MG63 (cell line): ENCODE results near the gene NANOS3. TPM values are rescaled to one million over a fixed set of nuclear protein-coding genes. Genes with fewer than 3 reads are reported as not detected.
"Not testable (repeated sequence)": the region's sequence is repeated elsewhere in the genome, so short reads cannot be mapped to it uniquely, and the experiment has no call there.

Source experiments
- DNase-seq: peaks from one replicate; pipeline ENCODE4 v3.0.0-alpha.2; 2020
- H3K27me3 ChIP-seq: fragments of 250-450 bp; sonication (Bioruptor Pico); 2 replicates; pipeline ENCODE4 v1.5.1; 2020; ENCODE audit warnings: mild to moderate bottlenecking, moderate library complexity
- H3K36me3 ChIP-seq: fragments of 250-450 bp; sonication (Bioruptor Pico); 2 replicates; pipeline ENCODE4 v1.5.1; 2020; ENCODE audit warnings: mild to moderate bottlenecking, moderate library complexity
- H3K4me3 ChIP-seq: fragments of 250-450 bp; sonication (Bioruptor Pico); 2 replicates; pipeline ENCODE4 v1.5.1; 2020; ENCODE audit warnings: mild to moderate bottlenecking, moderate library complexity
- H3K9me3 ChIP-seq: fragments of 250-450 bp; sonication (Bioruptor Pico); 2 replicates; pipeline ENCODE4 v1.5.1; 2020; ENCODE audit warnings: mild to moderate bottlenecking, moderate library complexity
- total RNA-seq: library from RNA; depleted of rRNA; stranded (reverse); fragments of >200 nt; shearing (Covaris generic); gene quantifications from 2 replicates; pipeline ENCODE4 v1.2.3, GENCODE V29; 2014; ENCODE audit warnings: low replicate concordance

The NANOS3 gene
- total RNA-seq, 1 experiment from 2014 or later: not detected

- Histone ChIP-seq H3K27me3 (no peaks in the 10 kb centered on the region), H3K9me3 (no peaks in the 10 kb centered on the region), H3K4me3 (peak overlapping the region; percentile 94), H3K36me3 (peaks cover 60% of the 10 kb centered on the region)
- peak; percentile 86 for DNase-seq
Observed at GRCh38 chr19:13841086-13841961, 35.6 kb upstream of the NANOS3 start.

- Histone ChIP-seq H3K9me3 (no peaks in the 10 kb centered on the region), H3K36me3 (peaks cover 54% of the 10 kb centered on the region), H3K4me3 (peak overlapping the region; percentile 94), H3K27me3 (no peaks in the 10 kb centered on the region)
- no peak for DNase-seq
Observed at GRCh38 chr19:13841962-13842290, 35.0 kb upstream of the NANOS3 start.

- H3K36me3 ChIP-seq: peaks cover 48% of the 10 kb centered on the region
- H3K27me3 ChIP-seq: no peaks in the 10 kb centered on the region
- peak; percentile 92 for DNase-seq
- peak overlapping the region; percentile 94 for H3K4me3 ChIP-seq
- H3K9me3 ChIP-seq: no peaks in the 10 kb centered on the region
Observed at GRCh38 chr19:13842291-13843103, 34.4 kb upstream of the NANOS3 start.

GRCh38 chr19:13843104-13843921 is 33.6 kb upstream of the NANOS3 start:
- H3K36me3 ChIP-seq: peaks cover 40% of the 10 kb centered on the region
- peak overlapping the region; percentile 94 for H3K4me3 ChIP-seq
- peak; percentile 94 for DNase-seq

GRCh38 chr19:13844130-13844631 is 32.8 kb upstream of the NANOS3 start:
- H3K9me3 ChIP-seq: no peaks in the 10 kb centered on the region

More at GRCh38 chr19:13843104-13843921, 33.6 kb upstream of the NANOS3 start:
- Histone ChIP-seq H3K9me3 (no peaks in the 10 kb centered on the region), H3K27me3 (no peaks in the 10 kb centered on the region)

GRCh38 chr19:13846557-13847406 is 30.2 kb upstream of the NANOS3 start:
- DNase-seq: peak; percentile 93
- Histone ChIP-seq H3K9me3 (no peaks in the 10 kb centered on the region), H3K27me3 (no peaks in the 10 kb centered on the region), H3K36me3 (peaks cover 5% of the 10 kb centered on the region), H3K4me3 (peak overlapping the region; percentile 55)

More at GRCh38 chr19:13844130-13844631, 32.8 kb upstream of the NANOS3 start:
- no peak for DNase-seq
- Histone ChIP-seq H3K4me3 (no peak overlapping the region), H3K36me3 (peaks cover 31% of the 10 kb centered on the region), H3K27me3 (no peaks in the 10 kb centered on the region)

- no peaks in the 10 kb centered on the region for H3K9me3 ChIP-seq
- DNase-seq: peak; percentile 100
- H3K27me3 ChIP-seq: no peaks in the 10 kb centered on the region
- peak overlapping the region; percentile 55 for H3K4me3 ChIP-seq
- H3K36me3 ChIP-seq: no peaks in the 10 kb centered on the region
Observed at GRCh38 chr19:13847407-13848339, 29.3 kb upstream of the NANOS3 start.

- Histone ChIP-seq H3K27me3 (no peaks in the 10 kb centered on the region), H3K9me3 (no peaks in the 10 kb centered on the region), H3K36me3 (no peaks in the 10 kb centered on the region), H3K4me3 (no peak overlapping the region)
- no peak for DNase-seq
Observed at GRCh38 chr19:13848340-13848677, 28.6 kb upstream of the NANOS3 start.

GRCh38 chr19:13848798-13849676 is 27.9 kb upstream of the NANOS3 start:
- DNase-seq: no peak

GRCh38 chr19:13849991-13850909 is 26.7 kb upstream of the NANOS3 start:
- no peaks in the 10 kb centered on the region for H3K9me3 ChIP-seq
- peak overlapping the region; percentile 22 for H3K4me3 ChIP-seq
- H3K36me3 ChIP-seq: no peaks in the 10 kb centered on the region
- peak; percentile 87 for DNase-seq
- no peaks in the 10 kb centered on the region for H3K27me3 ChIP-seq

More at GRCh38 chr19:13848798-13849676, 27.9 kb upstream of the NANOS3 start:
- H3K36me3 ChIP-seq: no peaks in the 10 kb centered on the region
- no peaks in the 10 kb centered on the region for H3K9me3 ChIP-seq
- H3K27me3 ChIP-seq: no peaks in the 10 kb centered on the region
- H3K4me3 ChIP-seq: no peak overlapping the region

- Histone ChIP-seq H3K36me3 (no peaks in the 10 kb centered on the region), H3K9me3 (no peaks in the 10 kb centered on the region), H3K4me3 (peak overlapping the region; percentile 22), H3K27me3 (no peaks in the 10 kb centered on the region)
- peak; percentile 99 for DNase-seq
Observed at GRCh38 chr19:13850910-13851733, 25.8 kb upstream of the NANOS3 start.

GRCh38 chr19:13851734-13852114 is 25.2 kb upstream of the NANOS3 start:
- not testable (repeated sequence) for H3K27me3 ChIP-seq, H3K9me3 ChIP-seq, H3K36me3 ChIP-seq, DNase-seq
- peak overlapping the region; percentile 3; the same call in 1 of the 2 replicates for H3K4me3 ChIP-seq
